Sigmoid colon (tissue), 4 donors: Measurements from ENCODE around the gene LSG1.

Experiments
- CTCF ChIP-seq, 4 experiments: fragments of 450-650 bp in 3 of 4; fragments of 200-600 bp in 1 of 4; IDR thresholded peaks; one replicate each; pipeline ENCODE4 v1.5.1; 2016 to 2019; ENCODE audit warnings: antibody characterized with exemption in 4 of 4, mild to moderate bottlenecking in 3 of 4, moderate library complexity in 2 of 4
- POLR2A ChIP-seq, 2 donors: fragments of 450-650 bp; IDR thresholded peaks; one replicate each; pipeline ENCODE4 v1.6.1; 2016; ENCODE audit warnings: antibody characterized with exemption in 2 of 2, mild to moderate bottlenecking in 2 of 2, moderate library complexity in 2 of 2
- POLR2AphosphoS5 ChIP-seq, 4 donors: sonication (generic); formaldehyde crosslinking; IDR thresholded peaks; one replicate each; pipeline ENCODE4 v1.6.1; 2017; ENCODE audit warnings: antibody characterized with exemption in 4 of 4

GRCh38 chr3:194658477-194659242, 13.3 kb downstream of the LSG1 start:
- TF ChIP-seq CTCF (IDR thresholded peaks at IDR 0.05) (no peak), POLR2AphosphoS5 (IDR thresholded peaks at IDR 0.05) (no peak), POLR2A (IDR thresholded peaks at IDR 0.05) (no peak)
